Endothelial cell of umbilical vein (primary cell): ENCODE results near the gene TOMM7. TPM values are rescaled to one million over a fixed set of nuclear protein-coding genes. Genes with fewer than 3 reads are reported as not detected.

ENCODE experiments used
- BruUV-seq: library from RNA; stranded (reverse); fragments of 400-500 nt; replicated peaks from 2 replicates; lab custom pipeline; 2021; lab: Mats Ljungman, UMichigan
- CTCF ChIA-PET: fragments of 300-600, 350-600 bp; sonication (Branson Sonifier 250); formaldehyde crosslinking; loops from one replicate; lab custom pipeline; 2021; ENCODE audit warnings: antibody characterized with exemption, inconsistent platforms; lab: Charles Lee
- POLR2A ChIA-PET: fragments of 300-600, 350-600 bp; sonication (Branson Sonifier 250); formaldehyde crosslinking; loops from one replicate; lab custom pipeline; 2021; ENCODE audit warnings: antibody characterized with exemption, inconsistent platforms; lab: Charles Lee
- DNase-seq: peaks from one replicate; pipeline ENCODE4 v3.0.0-alpha.2; 2011; ENCODE audit warnings: low read depth, low spot score
- FAIRE-seq: peaks from 2 replicates; lab custom pipeline; 2011; peaks lifted over from hg19 to GRCh38; lab: Jason Lieb, UNC
- H2AFZ ChIP-seq: 2 replicates; pipeline ENCODE4 v1.6.0; 2012; ENCODE audit warnings: low read depth, low read length, control low read depth, inconsistent platforms
- H3K27ac ChIP-seq: 2 replicates; pipeline ENCODE4 v1.5.1; 2011; ENCODE audit warnings: low read depth, mild to moderate bottlenecking, control low read depth, low read length, moderate library complexity; ENCODE audit not compliant: insufficient read depth
- H3K27me3 ChIP-seq, 2 experiments: 2 replicates each; pipeline versions ENCODE4 v1.6.0 to v1.6.1; 2011; ENCODE audit warnings: low read length in 2 of 2, mixed read lengths in 1 of 2; ENCODE audit not compliant: control insufficient read depth in 2 of 2, insufficient read depth in 2 of 2
- H3K36me3 ChIP-seq, 2 experiments: 2 replicates in 1 of 2; 3 replicates in 1 of 2; pipeline ENCODE4 v1.5.1; 2011; ENCODE audit warnings: low read length in 2 of 2, mild to moderate bottlenecking in 1 of 2, moderate library complexity in 1 of 2; ENCODE audit not compliant: control insufficient read depth in 2 of 2, insufficient read depth in 2 of 2; ENCODE audit errors: extremely low read depth in 1 of 2
- H3K4me1 ChIP-seq: 3 replicates; pipeline ENCODE4 v1.5.1; 2011; ENCODE audit warnings: mild to moderate bottlenecking, low read length; ENCODE audit not compliant: control insufficient read depth, insufficient read depth; ENCODE audit errors: extremely low read depth
- H3K4me2 ChIP-seq: 2 replicates; pipeline ENCODE4 v1.6.1; 2011; ENCODE audit warnings: low read length, control low read depth, mixed read lengths; ENCODE audit not compliant: insufficient read depth
- H3K4me3 ChIP-seq, 3 experiments: fragments of 200-600 bp in 1 of 3; sonication (generic), shearing (Covaris generic) in 1 of 3; replicated peaks in 1 of 3; 2 replicates each; pipeline ENCODE4 v1.5.1; 2011 to 2016; ENCODE audit warnings: control low read depth in 3 of 3, low read length in 3 of 3, mild to moderate bottlenecking in 2 of 3, inconsistent platforms in 1 of 3, low read depth in 1 of 3, moderate library complexity in 1 of 3; ENCODE audit not compliant: insufficient read depth in 1 of 3
- H3K79me2 ChIP-seq: 2 replicates; pipeline ENCODE4 v1.6.0; 2012; ENCODE audit warnings: low read length, inconsistent platforms; ENCODE audit not compliant: control insufficient read depth, insufficient read depth
- H3K9ac ChIP-seq: replicated peaks from 2 replicates; pipeline ENCODE3; 2011; ENCODE audit warnings: low read length, control low read depth; ENCODE audit not compliant: insufficient read depth; ENCODE audit errors: extremely low read depth
- H3K9me1 ChIP-seq: replicated peaks from 3 replicates; pipeline ENCODE4 v1.6.0; 2011; ENCODE audit warnings: mild to moderate bottlenecking, low read length; ENCODE audit not compliant: control insufficient read depth, insufficient read depth; ENCODE audit errors: extremely low read depth
- H3K9me3 ChIP-seq: replicated peaks from 2 replicates; pipeline ENCODE4 v1.5.1; 2012; ENCODE audit warnings: low read length, inconsistent platforms; ENCODE audit not compliant: control insufficient read depth, insufficient read depth
- H4K20me1 ChIP-seq: replicated peaks from 2 replicates; pipeline ENCODE3; 2011; ENCODE audit warnings: mild to moderate bottlenecking, low read length; ENCODE audit not compliant: control insufficient read depth, insufficient read depth; ENCODE audit errors: extremely low read depth
- EZH2 ChIP-seq: IDR thresholded peaks from 2 replicates; pipeline ENCODE4 v1.6.1; 2012; ENCODE audit warnings: borderline replicate concordance, low read depth, mild to moderate bottlenecking, moderate library complexity, low read length, inconsistent platforms; ENCODE audit not compliant: severe bottlenecking
- FOS ChIP-seq: IDR thresholded peaks from 2 replicates; pipeline ENCODE4 v1.6.1; 2011; ENCODE audit warnings: mild to moderate bottlenecking, low read length, moderate library complexity, borderline replicate concordance; ENCODE audit not compliant: insufficient read depth
- GATA2 ChIP-seq: IDR thresholded peaks from 2 replicates; pipeline ENCODE4 v1.7.0; 2011; ENCODE audit warnings: low read depth, mild to moderate bottlenecking, moderate library complexity, mixed read lengths, low read length; ENCODE audit not compliant: insufficient read length, insufficient read depth
- JUN ChIP-seq: IDR thresholded peaks from 2 replicates; pipeline ENCODE4 v1.6.1; 2011; ENCODE audit warnings: borderline replicate concordance, low read depth; ENCODE audit not compliant: insufficient read length, insufficient read depth
- MYC ChIP-seq: IDR thresholded peaks from one replicate; pipeline ENCODE4 v1.6.1; 2011; ENCODE audit warnings: mild to moderate bottlenecking, low read depth, low read length
- POLR2A ChIP-seq: IDR thresholded peaks from 2 replicates; pipeline ENCODE4 v1.6.1; 2012; ENCODE audit warnings: low read depth, mild to moderate bottlenecking, control low read depth, low read length
- POLR2AphosphoS5 ChIP-seq: IDR thresholded peaks from 2 replicates; pipeline ENCODE4 v1.6.1; 2012; ENCODE audit warnings: low read depth, mild to moderate bottlenecking, control low read depth, low read length, moderate library complexity; ENCODE audit not compliant: insufficient read depth
- dilution Hi-C: fragments of 300-500 bp; cut with MboI; formaldehyde crosslinking; loops from one replicate; pipeline ENCODE4 v1.15.0; 2019; ENCODE audit warnings: low sequenced_read_pairs; ENCODE audit not compliant: extremely low pct_ligation_motif_present
- intact Hi-C: fragments of 100-400 bp; cut with micrococcal nuclease; formaldehyde crosslinking; loops from one replicate; pipeline ENCODE4 v1.10.0; 2022
- polyA plus RNA-seq, 4 experiments: library from polyadenylated mRNA; depleted of rRNA in 3 of 4; stranded (reverse) in 3 of 4; unstranded in 1 of 4; fragments of >200 nt; gene quantifications; 2 replicates each; pipeline versions ENCODE4 v1.2.1 to v1.2.3, GENCODE V29; 2011 to 2012; ENCODE audit warnings: missing spikeins in 1 of 4
- total RNA-seq: library from RNA; stranded (reverse); gene quantifications from 2 replicates; pipeline ENCODE4 v1.2.3, GENCODE V29; 2021
- TF ChIP-seq, protein P1 (sequence below): IDR thresholded peaks from 2 replicates; pipeline ENCODE4 v1.6.1; 2011; ENCODE audit not compliant: insufficient read depth, insufficient read length
- TF ChIP-seq, protein P2 (sequence below), 2 donors: IDR thresholded peaks; 1 replicate in 1 of 2; 2 replicates in 1 of 2; pipeline ENCODE4 v1.5.1; 2011; ENCODE audit warnings: low read length in 2 of 2, mild to moderate bottlenecking in 2 of 2, moderate library complexity in 2 of 2, control low read depth in 1 of 2, inconsistent platforms in 1 of 2, low read depth in 1 of 2; ENCODE audit not compliant: insufficient read depth in 1 of 2; ENCODE audit errors: extremely low read depth in 1 of 2

The TOMM7 gene
- total and polyA plus RNA-seq, 2 donors (not counting 3 experiments of a cell fraction or from before 2014, with no cell fraction given) = 185 to 528 TPM

- no peak overlapping the region for H3K9ac ChIP-seq
- H3K36me3 ChIP-seq = no peaks in the 10 kb centered on the region
- TF ChIP-seq FOS (no peak), MYC (no peak), EZH2 (no peak), GATA2 (no peak), POLR2AphosphoS5 (no peak), JUN (no peak), POLR2A (no peak)
- TF ChIP-seq, protein P1, sequence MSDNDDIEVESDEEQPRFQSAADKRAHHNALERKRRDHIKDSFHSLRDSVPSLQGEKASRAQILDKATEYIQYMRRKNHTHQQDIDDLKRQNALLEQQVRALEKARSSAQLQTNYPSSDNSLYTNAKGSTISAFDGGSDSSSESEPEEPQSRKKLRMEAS = no peak
- TF ChIP-seq, protein P2, sequence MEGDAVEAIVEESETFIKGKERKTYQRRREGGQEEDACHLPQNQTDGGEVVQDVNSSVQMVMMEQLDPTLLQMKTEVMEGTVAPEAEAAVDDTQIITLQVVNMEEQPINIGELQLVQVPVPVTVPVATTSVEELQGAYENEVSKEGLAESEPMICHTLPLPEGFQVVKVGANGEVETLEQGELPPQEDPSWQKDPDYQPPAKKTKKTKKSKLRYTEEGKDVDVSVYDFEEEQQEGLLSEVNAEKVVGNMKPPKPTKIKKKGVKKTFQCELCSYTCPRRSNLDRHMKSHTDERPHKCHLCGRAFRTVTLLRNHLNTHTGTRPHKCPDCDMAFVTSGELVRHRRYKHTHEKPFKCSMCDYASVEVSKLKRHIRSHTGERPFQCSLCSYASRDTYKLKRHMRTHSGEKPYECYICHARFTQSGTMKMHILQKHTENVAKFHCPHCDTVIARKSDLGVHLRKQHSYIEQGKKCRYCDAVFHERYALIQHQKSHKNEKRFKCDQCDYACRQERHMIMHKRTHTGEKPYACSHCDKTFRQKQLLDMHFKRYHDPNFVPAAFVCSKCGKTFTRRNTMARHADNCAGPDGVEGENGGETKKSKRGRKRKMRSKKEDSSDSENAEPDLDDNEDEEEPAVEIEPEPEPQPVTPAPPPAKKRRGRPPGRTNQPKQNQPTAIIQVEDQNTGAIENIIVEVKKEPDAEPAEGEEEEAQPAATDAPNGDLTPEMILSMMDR (IDR thresholded peaks at IDR 0.05; ENCODE audit: extremely low read depth in 1 of 2, insufficient read depth in 1 of 2, low read depth in 1 of 2, low read length in 2 of 2) = no peak
- ChIA-PET CTCF (interaction anchor here (1.3 to 3.7 kb wide), 2 partner anchors 11 to 215 kb away, joined by 3 to 12 read pairs; no protein-coding TSS in a partner anchor), POLR2A (no interaction called here)
- FAIRE-seq (no peak), DNase-seq (no peak)
- H3K79me2 ChIP-seq = no peaks in the 10 kb centered on the region
- H3K4me3 ChIP-seq = no peak overlapping the region
- dilution Hi-C loops (no loop called here), intact Hi-C loops (no loop called here)
- no peaks in the 10 kb centered on the region for H3K9me3 ChIP-seq
- no TSS peak for BruUV-seq
- H3K27me3 ChIP-seq = no peaks in the 10 kb centered on the region
- no peak overlapping the region for H2AFZ ChIP-seq
- H4K20me1 ChIP-seq = no peaks in the 10 kb centered on the region
- peaks cover under 1% of the 10 kb centered on the region for H3K4me1 ChIP-seq
- H3K9me1 ChIP-seq = no peaks in the 10 kb centered on the region
- H3K27ac ChIP-seq = no peak overlapping the region
- no peak overlapping the region for H3K4me2 ChIP-seq
These were observed 49.0 kb upstream of the TOMM7 start for GRCh38 chr7:22871661-22872060.
